ENCODE data around the gene ABCC12. TPM values are rescaled to one million over a fixed set of nuclear protein-coding genes. Genes with fewer than 3 reads are reported as not detected.

ABCC12 gene
- total RNA-seq, 1 donor from 2014 or later: not detected

- no peak for DNase-seq (ENCODE audit: low spot score)
Measured at GRCh38 chr16:48165961-48166578, 10.3 kb upstream of the ABCC12 start.

- peak; percentile 63 for DNase-seq (ENCODE audit: low spot score)
Measured at GRCh38 chr16:48164907-48165715, 9.3 kb upstream of the ABCC12 start.

GRCh38 chr16:48162839-48163410 lies 7.1 kb upstream of the ABCC12 start:
- DNase-seq (ENCODE audit: low spot score): no peak

- no peak for DNase-seq (ENCODE audit: low spot score)
Measured at GRCh38 chr16:48161906-48162305, 6.1 kb upstream of the ABCC12 start.

- DNase-seq (ENCODE audit: low spot score): peak; percentile 9
Measured at GRCh38 chr16:48160575-48160974, 4.8 kb upstream of the ABCC12 start.

- DNase-seq (ENCODE audit: low spot score): peak; percentile 6
Measured at GRCh38 chr16:48158296-48158695, 2.5 kb upstream of the ABCC12 start.

GRCh38 chr16:48157794-48158193 lies 2.0 kb upstream of the ABCC12 start:
- no peak for DNase-seq (ENCODE audit: low spot score)

GRCh38 chr16:48157302-48157701 lies 1.5 kb upstream of the ABCC12 start:
- DNase-seq (ENCODE audit: low spot score): no peak

- peak; percentile 60 for DNase-seq (ENCODE audit: low spot score)
Measured at GRCh38 chr16:48156790-48157209, 1.0 kb upstream of the ABCC12 start.

- no peak for DNase-seq (ENCODE audit: low spot score)
Measured at GRCh38 chr16:48153774-48154173, 2.0 kb downstream of the ABCC12 start.

GRCh38 chr16:48152226-48152625 lies 3.6 kb downstream of the ABCC12 start:
- DNase-seq (ENCODE audit: low spot score): no peak

- DNase-seq (ENCODE audit: low spot score): no peak
Measured at GRCh38 chr16:48150707-48151106, 5.1 kb downstream of the ABCC12 start.

GRCh38 chr16:48146710-48147109 lies 9.1 kb downstream of the ABCC12 start:
- no peak for DNase-seq (ENCODE audit: low spot score)

GRCh38 chr16:48146131-48146530 lies 9.7 kb downstream of the ABCC12 start:
- DNase-seq (ENCODE audit: low spot score): no peak

- no peak for DNase-seq (ENCODE audit: low spot score)
Measured at GRCh38 chr16:48143812-48144368, 11.9 kb downstream of the ABCC12 start.

GRCh38 chr16:48140821-48141220 lies 15.0 kb downstream of the ABCC12 start:
- DNase-seq (ENCODE audit: low spot score): no peak

GRCh38 chr16:48139517-48139916 lies 16.3 kb downstream of the ABCC12 start:
- DNase-seq (ENCODE audit: low spot score): no peak

- no peak for DNase-seq (ENCODE audit: low spot score)
Measured at GRCh38 chr16:48138543-48138942, 17.2 kb downstream of the ABCC12 start.

- DNase-seq (ENCODE audit: low spot score): no peak
Measured at GRCh38 chr16:48137822-48138221, 18.0 kb downstream of the ABCC12 start.

- DNase-seq (ENCODE audit: low spot score): peak; percentile 49
Measured at GRCh38 chr16:48136547-48137360, 19.0 kb downstream of the ABCC12 start.

- DNase-seq (ENCODE audit: low spot score): no peak
Measured at GRCh38 chr16:48133455-48134211, 22.2 kb downstream of the ABCC12 start.

All from umbilical cord (tissue), 2 donors.